NCI-H1092 (cell line): ENCODE data around the gene SH3PXD2B.
"Not testable (repeated sequence)": the region's sequence is repeated elsewhere in the genome, so short reads cannot be mapped to it uniquely, and the experiment has no call there.

ENCODE experiments used
- DNase-seq: peaks from one replicate; lab custom pipeline; 2025; lab: John Stamatoyannopoulos, UW

Gene SH3PXD2B

DNA sequence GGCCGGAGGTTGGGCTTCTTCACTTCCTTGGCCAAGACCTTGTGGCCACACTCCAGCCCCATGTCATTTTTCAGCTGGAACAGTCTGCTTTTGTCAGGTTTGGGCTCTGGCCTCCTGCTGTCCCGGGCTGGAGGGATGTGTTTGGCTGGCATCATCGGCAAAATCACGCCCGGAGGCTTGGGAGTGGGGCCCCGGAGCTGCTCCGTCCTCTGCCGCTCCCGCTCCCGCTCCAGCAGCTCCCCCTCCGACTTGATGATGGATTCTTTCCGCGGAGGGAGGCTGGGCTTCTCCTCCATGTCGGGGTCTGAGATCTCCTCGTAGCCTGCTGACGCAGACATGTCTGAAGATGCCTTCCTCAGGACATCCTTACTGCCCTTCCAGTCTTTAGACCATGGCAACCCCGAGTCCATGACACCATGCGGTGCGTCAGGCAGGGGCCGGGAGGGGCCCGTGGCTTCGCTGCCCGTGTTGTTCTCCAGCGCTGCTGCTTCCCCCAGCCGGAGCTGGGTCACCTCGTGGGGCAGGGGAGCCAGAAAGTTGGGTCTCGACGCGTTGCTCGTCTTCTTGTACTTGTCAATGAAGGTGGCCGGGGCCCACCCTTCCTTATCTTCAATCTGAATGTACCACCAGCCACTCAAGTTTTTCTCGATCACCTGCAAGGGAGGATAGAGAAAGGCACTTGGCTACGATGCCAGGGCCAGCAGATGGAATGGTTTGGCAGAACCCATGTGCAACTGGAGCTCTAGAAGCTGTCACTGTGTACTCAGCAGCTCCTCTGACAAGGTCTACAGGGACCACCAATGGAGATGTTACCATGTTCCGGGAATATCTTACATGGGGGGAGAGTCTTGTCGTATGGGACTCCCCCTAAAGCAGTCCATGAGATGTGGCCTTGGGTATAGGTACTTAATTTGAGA is 114.8 kb downstream of the SH3PXD2B start:
- no peak for DNase-seq

DNA sequence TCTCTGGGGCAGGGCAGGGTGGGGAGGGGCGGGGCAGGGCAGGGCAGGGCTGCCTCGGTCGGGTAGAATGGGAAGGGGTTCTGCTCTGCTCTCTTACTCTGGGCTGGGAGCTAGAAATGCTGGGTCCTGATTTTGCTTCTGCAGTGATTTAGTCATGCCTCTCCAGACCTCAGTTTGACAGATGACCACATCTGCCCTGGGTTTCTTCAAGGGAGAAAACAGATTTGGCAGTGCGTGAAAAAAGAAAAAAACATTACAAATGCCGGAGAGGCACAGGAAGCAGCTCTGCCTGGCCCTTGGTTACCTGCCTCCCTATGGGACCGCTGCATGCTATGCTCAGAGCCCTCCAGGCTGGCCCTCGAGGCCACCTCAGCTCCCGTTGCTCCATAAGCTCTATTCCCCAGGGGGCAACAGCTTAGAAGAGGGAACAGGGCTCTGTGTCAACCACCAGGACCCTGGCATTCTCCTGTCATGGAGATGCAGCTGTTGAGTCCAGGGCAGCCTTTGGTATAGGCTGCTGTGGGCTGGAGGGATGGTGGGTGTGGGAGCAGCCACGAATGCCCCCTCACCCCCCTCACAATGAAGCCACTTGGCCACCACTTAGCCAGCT is 117.5 kb downstream of the SH3PXD2B start:
- DNase-seq, result peak; percentile 54

- no peak for DNase-seq
Measured at GRCh38 chr5:172336264-172336663, 118.1 kb downstream of the SH3PXD2B start.

- DNase-seq, result no peak
Measured at GRCh38 chr5:172335721-172336120, 118.6 kb downstream of the SH3PXD2B start.

DNA sequence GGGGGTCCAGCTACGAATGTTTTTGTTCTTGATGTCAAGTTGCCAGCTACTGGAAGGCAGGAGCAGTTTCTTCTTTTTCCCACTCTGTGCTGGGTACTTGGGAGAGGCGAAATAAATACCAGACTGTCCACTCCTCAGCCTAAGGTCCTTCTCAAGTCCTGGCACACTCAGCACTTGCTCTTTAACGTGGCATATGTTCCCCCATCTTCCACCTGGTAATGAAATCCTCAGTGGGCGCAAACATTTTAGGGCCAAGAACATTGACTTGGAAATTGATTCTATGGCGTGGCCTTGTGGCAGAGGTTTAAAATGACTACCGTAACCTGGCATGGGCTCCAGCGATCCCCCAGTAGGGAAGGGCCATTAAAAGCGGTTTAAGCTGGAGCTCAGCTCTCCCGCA is 119.7 kb downstream of the SH3PXD2B start:
- DNase-seq, result no peak

DNA sequence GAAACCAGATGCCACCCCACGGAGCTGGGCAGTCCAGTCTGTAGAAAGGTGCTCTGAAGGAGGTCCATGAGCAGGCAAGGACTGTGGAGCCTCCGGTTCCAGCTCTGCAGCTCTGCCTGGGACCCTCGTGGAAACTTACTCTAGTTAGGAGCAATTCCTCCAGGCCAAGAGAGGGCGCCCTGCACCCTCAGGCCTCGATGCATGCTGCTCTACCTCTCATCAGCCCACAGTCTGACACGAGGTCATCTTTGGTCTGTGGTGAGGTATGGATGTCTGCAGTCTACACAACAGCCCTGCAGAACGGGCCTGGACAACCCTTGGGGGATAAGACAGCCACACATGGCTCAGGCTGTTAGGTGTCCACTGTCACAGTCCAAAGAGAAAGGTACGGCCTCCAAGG is 120.1 kb downstream of the SH3PXD2B start:
- DNase-seq, result no peak

DNA sequence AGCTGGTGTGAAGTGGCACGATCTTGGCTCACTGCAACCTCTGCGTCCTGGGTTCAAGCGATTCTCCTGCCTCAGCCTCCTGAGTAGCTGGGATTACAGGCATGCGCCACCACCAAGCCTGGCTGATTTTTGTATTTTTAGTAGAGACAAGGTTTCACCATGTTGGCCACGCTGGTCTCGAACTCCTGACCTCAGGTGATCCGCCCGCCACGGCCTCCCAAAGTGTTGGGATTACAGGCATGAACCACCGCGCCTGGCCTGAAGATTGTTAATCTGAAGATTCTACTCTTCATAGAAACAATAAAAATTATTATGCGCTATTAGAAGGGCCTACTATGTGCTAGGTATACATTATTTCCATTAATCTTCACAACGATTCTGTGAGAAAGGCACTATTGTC is 127.4 kb downstream of the SH3PXD2B start:
- not testable (repeated sequence) for DNase-seq

DNA sequence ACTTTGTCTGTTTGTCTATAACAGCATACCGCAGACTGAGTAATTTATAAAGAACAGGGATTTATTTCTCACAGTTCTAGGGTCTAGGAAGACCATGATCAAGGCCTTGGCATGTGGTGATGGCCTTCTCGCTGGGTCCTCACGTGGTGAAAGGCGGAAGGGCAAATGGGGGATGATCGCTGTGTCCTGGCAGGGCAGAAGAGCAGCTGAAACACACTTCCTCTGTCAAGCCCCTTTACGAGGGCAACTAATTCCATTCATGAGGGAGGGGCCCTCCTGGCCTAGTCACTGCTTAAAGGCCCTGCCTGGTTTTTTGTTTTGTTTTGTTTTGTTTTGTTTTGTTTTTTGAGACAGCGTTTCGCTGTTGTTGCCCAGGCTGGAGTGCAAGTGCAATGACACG is 128.9 kb downstream of the SH3PXD2B start:
- DNase-seq, result no peak

DNA sequence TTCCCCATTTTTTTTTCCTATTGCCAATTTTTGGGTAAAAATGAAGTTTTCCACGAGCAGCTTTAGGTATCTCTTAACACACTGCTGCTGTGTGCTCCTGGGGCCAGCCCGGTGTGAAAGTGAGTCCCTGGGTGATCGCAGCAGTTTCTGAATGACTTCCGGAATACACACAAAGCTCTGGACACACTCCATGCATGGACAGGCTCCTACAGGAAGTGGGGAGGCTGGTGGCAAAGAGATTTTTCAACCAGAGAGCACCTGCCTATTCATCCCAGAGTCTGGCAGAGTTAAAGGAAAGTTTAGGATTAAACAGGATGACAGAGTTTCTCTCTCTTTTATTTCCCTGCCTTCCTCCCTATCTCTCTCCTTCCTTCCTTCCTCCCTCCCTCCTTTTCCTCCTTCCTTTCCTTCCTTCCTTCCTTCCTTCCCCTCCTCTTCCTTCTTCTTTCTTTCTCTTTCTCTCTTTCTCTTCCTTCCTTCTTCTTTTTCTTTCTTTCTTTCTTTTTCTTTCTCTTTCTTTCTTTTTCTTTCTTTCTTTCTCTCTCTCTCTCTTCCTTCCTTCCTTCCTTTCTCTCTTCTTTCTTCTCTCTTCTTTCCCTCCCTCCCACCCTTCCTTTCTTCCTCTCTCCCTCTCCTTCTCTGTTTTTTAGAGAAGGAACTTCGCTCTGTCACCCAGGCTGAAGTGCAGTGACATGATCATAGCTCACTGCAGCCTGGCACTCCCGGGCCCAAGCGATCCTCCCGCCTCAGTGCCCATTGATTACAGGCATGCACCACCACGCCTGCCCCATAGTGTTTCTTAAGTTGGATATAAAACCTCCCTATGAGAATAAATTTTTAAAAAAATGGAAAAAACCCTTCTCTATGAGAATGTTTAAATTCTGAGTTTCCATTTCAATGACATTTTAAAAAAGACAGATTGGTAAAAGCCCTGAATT is 132.0 kb downstream of the SH3PXD2B start:
- no peak for DNase-seq

DNA sequence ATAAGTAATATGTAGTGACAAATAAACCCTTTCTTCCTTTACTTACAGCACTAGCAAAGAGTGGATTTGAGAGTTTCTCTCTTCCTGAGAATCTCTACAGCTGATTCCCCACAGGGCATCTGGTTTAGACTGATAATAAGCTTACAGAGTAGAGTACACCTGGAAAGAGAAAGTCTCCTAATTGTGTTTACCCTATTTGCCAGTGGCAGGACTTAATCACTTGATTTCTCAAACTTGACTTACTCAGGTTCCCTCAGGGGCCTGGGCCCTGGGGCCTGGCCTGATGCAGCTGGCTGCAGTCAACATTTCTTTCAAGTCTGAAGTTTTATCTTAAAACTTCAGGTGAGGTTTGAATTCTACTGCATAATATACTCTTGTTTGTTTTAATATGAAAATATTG is 132.7 kb downstream of the SH3PXD2B start:
- no peak for DNase-seq

GRCh38 chr5:172319708-172320441 is 134.4 kb downstream of the SH3PXD2B start:
- no peak for DNase-seq

GRCh38 chr5:172315587-172316493 is 138.5 kb downstream of the SH3PXD2B start:
- DNase-seq, result no peak

GRCh38 chr5:172313915-172314314 is 140.4 kb downstream of the SH3PXD2B start:
- DNase-seq, result no peak

GRCh38 chr5:172312286-172312685 is 142.0 kb downstream of the SH3PXD2B start:
- DNase-seq, result no peak

- DNase-seq, result no peak
Measured at GRCh38 chr5:172311605-172312004, 142.7 kb downstream of the SH3PXD2B start.

- DNase-seq, result no peak
Measured at GRCh38 chr5:172311026-172311425, 143.3 kb downstream of the SH3PXD2B start.

GRCh38 chr5:172305380-172305779 is 148.9 kb downstream of the SH3PXD2B start:
- no peak for DNase-seq

GRCh38 chr5:172303572-172304335 is 150.6 kb downstream of the SH3PXD2B start:
- DNase-seq, result no peak

DNA sequence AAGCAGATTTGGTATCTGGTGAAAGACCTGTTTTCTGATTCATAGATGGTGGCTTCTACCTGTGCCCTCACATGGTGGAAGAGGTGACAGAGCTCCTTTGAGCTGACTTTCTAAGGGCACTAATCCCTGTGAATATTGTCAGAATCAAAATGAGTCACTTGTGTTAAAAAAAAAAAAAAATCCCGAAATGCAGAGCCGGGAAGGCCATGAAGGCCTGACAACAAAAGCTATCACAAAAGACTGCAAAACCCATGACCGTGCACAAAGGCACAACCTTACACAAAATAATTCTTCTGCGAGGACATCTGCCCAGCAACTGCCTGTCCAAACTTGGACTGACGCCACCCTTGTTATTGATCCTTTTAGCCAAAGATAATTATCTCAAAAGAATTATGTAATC is 151.2 kb downstream of the SH3PXD2B start:
- DNase-seq, result no peak
